GM08714 (cell line): ENCODE data around the gene CDH12.

Experiments
- H3K4me3 ChIP-seq: fragments of 200-500 bp; sonication (Bioruptor generic); 2 replicates; pipeline ENCODE4 v1.5.1; 2014; ENCODE audit warnings: mild to moderate bottlenecking, low read length, inconsistent platforms
- ZNF274 ChIP-seq: IDR thresholded peaks from 2 replicates; pipeline ENCODE4 v1.6.1; 2012; ENCODE audit warnings: mild to moderate bottlenecking, low read depth, low read length

Gene CDH12

GRCh38 chr5:21809611-21810010 is 1043.5 kb downstream of the CDH12 start:
- no peak overlapping the region for H3K4me3 ChIP-seq
- no peak for TF ChIP-seq ZNF274

GRCh38 chr5:21807953-21808352 is 1045.2 kb downstream of the CDH12 start:
- no peak overlapping the region for H3K4me3 ChIP-seq
- TF ChIP-seq ZNF274: no peak

GRCh38 chr5:21806943-21807342 is 1046.2 kb downstream of the CDH12 start:
- no peak for TF ChIP-seq ZNF274
- H3K4me3 ChIP-seq: no peak overlapping the region

- TF ChIP-seq ZNF274: no peak
- H3K4me3 ChIP-seq: no peak overlapping the region
Observed at GRCh38 chr5:21806271-21806670, 1046.9 kb downstream of the CDH12 start.

- no peak for TF ChIP-seq ZNF274
- no peak overlapping the region for H3K4me3 ChIP-seq
Observed at GRCh38 chr5:21802869-21803490, 1050.2 kb downstream of the CDH12 start.

GRCh38 chr5:21802100-21802499 is 1051.0 kb downstream of the CDH12 start:
- no peak overlapping the region for H3K4me3 ChIP-seq
- no peak for TF ChIP-seq ZNF274

- no peak overlapping the region for H3K4me3 ChIP-seq
- TF ChIP-seq ZNF274: no peak
Observed at GRCh38 chr5:21792748-21793147, 1060.4 kb downstream of the CDH12 start.

GRCh38 chr5:21791304-21791703 is 1061.8 kb downstream of the CDH12 start:
- no peak overlapping the region for H3K4me3 ChIP-seq
- no peak for TF ChIP-seq ZNF274

- H3K4me3 ChIP-seq: no peak overlapping the region
- no peak for TF ChIP-seq ZNF274
Observed at GRCh38 chr5:21784487-21784886, 1068.7 kb downstream of the CDH12 start.

GRCh38 chr5:21783074-21783679 is 1070.0 kb downstream of the CDH12 start:
- no peak overlapping the region for H3K4me3 ChIP-seq
- no peak for TF ChIP-seq ZNF274

GRCh38 chr5:21776466-21776865 is 1076.7 kb downstream of the CDH12 start:
- TF ChIP-seq ZNF274: no peak
- no peak overlapping the region for H3K4me3 ChIP-seq

- no peak for TF ChIP-seq ZNF274
- H3K4me3 ChIP-seq: no peak overlapping the region
Observed at GRCh38 chr5:21774801-21775200, 1078.3 kb downstream of the CDH12 start.

GRCh38 chr5:21774281-21774680 is 1078.9 kb downstream of the CDH12 start:
- TF ChIP-seq ZNF274: no peak
- no peak overlapping the region for H3K4me3 ChIP-seq

- no peak overlapping the region for H3K4me3 ChIP-seq
- TF ChIP-seq ZNF274: no peak
Observed at GRCh38 chr5:21773456-21773855, 1079.7 kb downstream of the CDH12 start.

GRCh38 chr5:21765406-21765805 is 1087.7 kb downstream of the CDH12 start:
- no peak overlapping the region for H3K4me3 ChIP-seq
- TF ChIP-seq ZNF274: no peak

- no peak for TF ChIP-seq ZNF274
- no peak overlapping the region for H3K4me3 ChIP-seq
Observed at GRCh38 chr5:21739096-21739495, 1114.0 kb downstream of the CDH12 start.

GRCh38 chr5:21723500-21723899 is 1129.6 kb downstream of the CDH12 start:
- no peak for TF ChIP-seq ZNF274
- no peak overlapping the region for H3K4me3 ChIP-seq
